HG03571 (cell line): Measurements from ENCODE around the gene DNER.
"Not testable (repeated sequence)": the region's sequence is repeated elsewhere in the genome, so short reads cannot be mapped to it uniquely, and the experiment has no call there.

ENCODE experiments used
- ATAC-seq: cut with Tn5 transposase; IDR thresholded peaks from one replicate; pipeline ENCODE4 v1.9.1; 2021; ENCODE audit not compliant: unreplicated experiment

The DNER gene

DNA sequence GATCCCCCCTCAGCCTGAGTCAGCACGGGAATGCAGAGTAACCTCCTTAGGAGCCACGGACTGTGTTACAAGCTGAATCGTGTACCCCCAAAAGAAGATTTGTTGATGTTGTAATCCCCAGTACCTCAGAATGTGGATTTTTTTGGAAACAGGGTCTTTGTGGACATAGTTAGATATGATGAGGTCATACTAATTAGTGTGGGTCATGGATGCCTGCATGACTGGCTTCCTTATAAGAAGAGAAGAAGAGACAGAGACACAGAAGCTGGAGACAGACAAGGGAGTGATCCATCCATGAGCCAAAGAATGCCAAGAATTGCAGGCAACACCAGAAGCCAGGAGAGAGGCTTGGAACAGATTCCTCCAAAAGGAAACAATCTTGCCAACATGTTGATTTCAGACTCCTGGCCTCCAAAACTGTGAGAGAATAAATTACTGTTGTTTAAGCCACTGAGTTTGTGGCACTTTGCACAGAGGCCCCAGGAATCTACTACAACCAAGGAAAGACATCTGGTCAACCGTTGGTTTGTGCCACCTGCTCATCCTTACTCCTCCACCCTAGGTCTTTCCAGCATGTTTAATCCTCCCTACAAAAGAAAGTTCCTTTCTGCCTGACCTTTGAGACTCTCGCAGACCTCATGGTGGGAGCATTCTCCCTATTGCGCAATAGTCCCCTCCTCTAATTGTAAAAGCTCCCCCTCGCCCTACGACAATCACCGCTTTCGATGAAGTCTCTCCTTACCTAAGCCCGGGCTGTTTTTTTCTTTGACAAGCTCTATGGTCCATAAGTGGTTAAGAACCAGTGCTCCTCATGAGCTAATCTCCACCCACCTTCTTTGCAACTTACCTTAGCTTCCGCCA, 91.6 kb downstream of the DNER start:
- ATAC-seq: no peak

DNA sequence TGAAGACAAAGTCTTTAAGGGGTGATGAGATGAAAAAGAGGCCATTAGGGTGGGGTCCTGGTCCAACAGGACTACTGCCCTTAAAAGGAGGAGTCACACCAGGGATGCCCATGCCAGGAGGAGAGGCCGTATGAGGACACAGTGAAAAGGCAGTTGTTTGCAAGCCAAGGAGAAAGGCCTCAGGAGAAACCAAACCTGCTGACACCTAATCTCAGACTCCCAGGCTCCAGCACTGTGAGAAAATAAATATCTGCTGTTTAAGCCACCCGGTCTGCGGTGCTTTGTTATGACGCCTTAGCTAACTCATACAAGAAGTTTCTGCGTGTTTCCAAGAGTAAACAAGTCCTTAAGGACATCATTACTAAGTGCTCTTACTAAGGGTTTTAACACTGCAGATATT, 93.6 kb downstream of the DNER start:
- ATAC-seq: no peak

DNA sequence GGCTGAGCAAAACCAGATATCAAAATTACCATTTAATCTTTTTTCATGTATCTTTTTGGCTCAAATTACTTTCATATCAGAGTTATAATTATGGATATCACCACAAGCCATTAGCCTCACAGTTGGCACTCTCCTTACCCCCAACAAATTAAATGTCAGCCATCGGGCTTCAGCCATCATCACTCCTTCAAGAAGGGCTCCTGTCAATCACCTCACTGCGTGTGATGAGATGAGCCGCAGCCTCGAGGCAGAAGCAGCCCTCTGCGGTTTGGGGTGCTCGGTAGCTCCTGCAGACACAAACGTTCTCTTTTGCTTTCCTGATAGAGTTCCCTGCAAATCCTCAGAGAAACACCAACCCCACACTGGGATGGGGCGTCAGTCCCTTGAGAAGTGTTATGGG, 94.1 kb downstream of the DNER start:
- ATAC-seq: no peak

- no peak for ATAC-seq
These were observed 97.9 kb downstream of the DNER start for GRCh38 chr2:229616433-229616832.

DNA sequence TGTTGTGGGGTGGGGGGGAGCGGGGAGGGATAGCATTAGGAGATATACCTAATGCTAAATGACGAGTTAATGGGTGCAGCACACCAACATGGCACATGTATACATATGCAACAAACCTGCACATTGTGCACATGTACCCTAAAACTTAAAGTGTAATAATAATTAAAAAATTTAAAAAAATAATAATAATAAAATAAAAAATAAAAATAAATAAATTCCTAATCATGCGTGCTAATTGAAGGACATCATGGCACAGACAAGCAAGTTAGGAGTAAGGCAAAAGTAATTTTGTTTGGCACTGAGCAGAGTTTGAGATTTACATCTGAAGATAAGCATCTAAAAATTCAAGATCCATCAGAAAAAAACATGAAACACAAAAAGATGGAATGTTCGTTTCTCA, 100.3 kb downstream of the DNER start:
- not testable (repeated sequence) for ATAC-seq

GRCh38 chr2:229612384-229612971, 101.9 kb downstream of the DNER start:
- ATAC-seq: no peak

GRCh38 chr2:229611360-229611759, 103.0 kb downstream of the DNER start:
- ATAC-seq: no peak

GRCh38 chr2:229610872-229611271, 103.5 kb downstream of the DNER start:
- ATAC-seq: no peak

GRCh38 chr2:229610333-229610732, 104.0 kb downstream of the DNER start:
- ATAC-seq: no peak

DNA sequence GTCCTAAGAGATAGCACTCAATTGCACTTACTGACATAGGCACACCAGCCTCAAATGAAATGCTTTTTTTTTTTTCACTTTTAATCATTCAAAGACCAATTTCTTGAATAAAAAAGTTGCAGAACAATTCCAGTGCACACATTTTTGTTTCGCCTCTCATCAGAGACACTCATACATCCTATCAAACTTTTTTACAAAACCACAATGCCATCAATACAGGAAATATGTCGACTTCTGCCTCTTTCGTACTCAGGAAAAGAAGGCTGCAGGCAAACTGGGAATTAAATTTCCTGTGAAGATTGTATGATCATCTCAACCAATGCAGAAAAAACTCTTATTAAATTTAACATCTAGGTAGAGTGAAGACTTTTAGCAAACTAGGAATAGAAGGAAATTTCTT, 112.4 kb downstream of the DNER start:
- ATAC-seq: no peak

- no peak for ATAC-seq
These were observed 113.0 kb downstream of the DNER start for GRCh38 chr2:229601396-229601795.

DNA sequence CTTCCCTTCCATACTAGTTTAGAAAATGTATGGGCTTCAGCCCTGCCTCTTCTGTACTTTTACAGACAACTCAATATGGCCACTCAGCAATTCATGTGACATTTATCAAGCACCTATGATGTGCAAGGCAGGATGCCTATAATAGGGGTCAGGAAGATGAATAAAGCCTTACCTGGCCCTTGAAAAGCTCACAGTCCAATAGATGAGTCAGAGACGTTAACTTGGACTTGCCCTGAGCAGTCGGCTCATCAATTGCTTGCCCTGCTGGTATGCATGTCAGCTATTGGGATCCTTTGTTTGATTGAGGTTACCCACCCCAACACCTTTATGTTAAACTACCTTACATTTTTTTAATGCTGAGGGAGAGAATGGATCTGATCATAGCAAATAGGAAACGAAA, 116.1 kb downstream of the DNER start:
- ATAC-seq: no peak

GRCh38 chr2:229596796-229597195, 117.6 kb downstream of the DNER start:
- ATAC-seq: no peak

GRCh38 chr2:229591611-229592010, 122.7 kb downstream of the DNER start:
- ATAC-seq: no peak

DNA sequence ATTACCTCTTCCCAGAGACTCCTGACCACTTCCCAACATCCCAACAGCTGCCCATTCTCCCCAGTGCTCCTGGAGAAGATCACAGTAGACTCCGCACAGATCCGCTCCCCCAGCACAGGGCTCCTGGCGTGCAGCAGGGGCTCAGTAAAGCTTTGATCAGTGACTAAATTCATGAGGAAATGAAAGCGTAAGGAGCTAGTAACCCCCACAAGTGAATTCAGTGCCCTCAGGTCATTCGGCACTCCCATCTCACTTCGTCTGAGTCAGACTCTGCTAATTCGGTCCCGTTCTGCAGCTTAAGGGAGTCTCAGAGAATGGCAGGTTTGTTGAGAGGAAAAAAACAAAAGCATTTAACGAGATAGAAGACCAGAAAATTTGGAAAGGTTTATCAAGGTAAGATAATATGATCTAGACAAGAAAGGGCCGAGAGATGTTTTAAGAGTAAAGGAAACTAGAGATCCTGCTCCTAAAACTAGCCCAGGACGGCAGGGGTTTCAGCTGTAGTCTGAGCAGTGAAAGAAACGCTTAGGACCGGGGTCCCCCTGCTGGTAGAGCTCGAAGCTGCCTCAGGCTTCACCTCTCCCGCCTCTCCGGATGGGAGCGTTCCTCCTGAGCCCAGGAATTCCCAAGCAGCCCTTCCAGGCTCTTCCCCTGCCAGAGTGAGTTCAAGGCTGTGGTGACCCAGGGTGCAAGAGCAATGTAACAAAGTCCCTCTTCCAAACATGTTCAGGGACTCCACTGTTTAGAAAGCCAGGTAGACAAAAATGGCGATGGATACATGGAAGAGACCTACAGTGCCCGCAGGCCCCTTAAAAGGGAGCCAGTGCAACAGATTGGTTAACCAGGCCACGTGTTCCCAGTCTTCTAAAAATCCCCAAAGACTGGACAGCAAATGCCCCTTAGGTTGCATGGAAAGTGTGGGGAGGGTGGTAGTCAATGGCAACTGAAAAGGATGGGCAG, 127.3 kb downstream of the DNER start:
- ATAC-seq: peak; percentile 58

GRCh38 chr2:229586012-229586411, 128.3 kb downstream of the DNER start:
- ATAC-seq: no peak

GRCh38 chr2:229582151-229582550, 132.2 kb downstream of the DNER start:
- ATAC-seq: no peak

DNA sequence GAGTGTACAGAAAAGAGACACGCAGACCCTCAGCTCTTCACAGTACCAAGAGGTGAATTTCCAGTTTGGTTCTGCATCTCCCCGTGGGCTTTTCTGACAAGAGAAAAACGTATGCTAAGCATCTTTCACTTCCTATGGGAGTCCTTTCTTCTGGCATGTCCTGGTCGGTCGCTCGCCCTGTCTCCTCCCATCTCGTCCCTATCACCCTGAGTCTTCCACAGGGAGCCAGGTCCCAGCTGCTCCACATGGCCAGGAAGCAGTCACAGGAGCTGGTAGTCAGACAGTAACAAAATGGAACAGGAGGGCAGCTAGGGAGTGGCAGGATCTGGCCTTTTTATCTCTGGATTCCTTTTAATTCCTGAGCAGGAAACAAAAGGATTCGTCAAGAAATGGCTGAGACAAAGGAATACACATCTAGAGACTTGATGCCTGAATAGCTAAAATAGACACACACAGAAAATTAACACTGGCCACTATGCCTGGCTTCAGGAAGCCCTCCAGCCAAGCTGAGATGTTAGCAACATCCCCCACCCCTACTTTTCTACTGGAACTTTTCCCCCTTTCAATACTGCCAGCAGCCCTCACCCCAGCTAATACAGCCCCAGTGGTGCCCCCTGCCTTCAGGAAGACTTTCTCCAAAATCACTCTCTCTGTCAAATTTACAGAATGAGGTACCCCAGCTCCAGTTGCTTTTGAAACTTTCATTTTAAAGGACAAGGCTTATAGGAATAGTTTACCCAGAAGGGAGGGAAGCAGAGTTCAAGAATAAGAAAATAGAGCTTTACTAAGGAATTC, 136.1 kb downstream of the DNER start:
- ATAC-seq: no peak

GRCh38 chr2:229575569-229576315, 138.6 kb downstream of the DNER start:
- ATAC-seq: no peak
